IMR-90 (cell line): ENCODE results near the gene ZMYM1. TPM values are rescaled to one million over a fixed set of nuclear protein-coding genes. Genes with fewer than 3 reads are reported as not detected.

Experiments used
- ATAC-seq: fragments of 200-7000 bp; cut with Tn5 transposase; 2 replicates; pipeline ENCODE4 v1.9.1; 2020; ENCODE audit warnings: low read depth, mild to moderate bottlenecking, moderate library complexity
- BruUV-seq: library from RNA; stranded (reverse); fragments of 400-500 nt; replicated peaks from 2 replicates; lab custom pipeline; 2021; lab: Mats Ljungman, UMichigan
- CTCF ChIA-PET: fragments of 300-600 bp; formaldehyde crosslinking; extraction: SDS; loops from one replicate; lab custom pipeline; 2021; ENCODE audit warnings: antibody characterized with exemption; lab: Yijun Ruan, JAX
- POLR2A ChIA-PET: fragments of 300-600 bp; sonication (Branson Sonifier 250); formaldehyde crosslinking; loops from one replicate; lab custom pipeline; 2022; ENCODE audit warnings: antibody characterized with exemption; ENCODE audit not compliant: unreplicated experiment; lab: Charles Lee
- DNase-seq: peaks from one replicate; pipeline ENCODE4 v3.0.0; 2013
- H2AFZ ChIP-seq: replicated peaks from 2 replicates; pipeline ENCODE3; 2013; ENCODE audit warnings: low read length, mild to moderate bottlenecking; ENCODE audit not compliant: poor library complexity
- H2AK5ac ChIP-seq: 2 replicates; pipeline ENCODE4 v1.6.1; 2013; ENCODE audit warnings: low read depth, low read length, inconsistent platforms
- H2AK9ac ChIP-seq: replicated peaks from 2 replicates; pipeline ENCODE3; 2013; ENCODE audit warnings: mild to moderate bottlenecking, low read depth, low read length, moderate library complexity; ENCODE audit not compliant: poor library complexity
- H2BK120ac ChIP-seq: 2 replicates; pipeline ENCODE4 v1.6.1; 2013; ENCODE audit warnings: low read depth, low read length, inconsistent platforms
- H2BK15ac ChIP-seq: 3 replicates; pipeline ENCODE4 v1.6.1; 2013; ENCODE audit warnings: low read depth, low read length, inconsistent platforms
- H2BK20ac ChIP-seq: 2 replicates; pipeline ENCODE4 v1.6.1; 2013; ENCODE audit warnings: low read depth, mild to moderate bottlenecking, inconsistent platforms, low read length, moderate library complexity
- H2BK5ac ChIP-seq: 2 replicates; pipeline ENCODE4 v1.6.1; 2013; ENCODE audit warnings: mild to moderate bottlenecking, low read depth, low read length, inconsistent platforms; ENCODE audit not compliant: poor library complexity, severe bottlenecking
- H3K14ac ChIP-seq: replicated peaks from 2 replicates; pipeline ENCODE4 v1.6.1; 2013; ENCODE audit warnings: low read depth, low read length, inconsistent platforms
- H3K18ac ChIP-seq: 2 replicates; pipeline ENCODE4 v1.6.1; 2013; ENCODE audit warnings: low read depth, low read length, control low read depth
- H3K23ac ChIP-seq: 2 replicates; pipeline ENCODE4 v1.6.1; 2013; ENCODE audit warnings: low read depth, low read length, inconsistent platforms
- H3K27ac ChIP-seq: 2 replicates; pipeline ENCODE4 v1.5.1; 2013; ENCODE audit warnings: mild to moderate bottlenecking, control low read depth, low read length; ENCODE audit not compliant: insufficient read depth
- H3K27me3 ChIP-seq: 2 replicates; pipeline ENCODE4 v1.6.1; 2013; ENCODE audit warnings: low read length; ENCODE audit not compliant: control insufficient read depth, insufficient read depth
- H3K36me3 ChIP-seq: 2 replicates; pipeline ENCODE4 v1.6.1; 2013; ENCODE audit warnings: low read length, mixed read lengths; ENCODE audit not compliant: control insufficient read depth, insufficient read depth
- H3K4ac ChIP-seq: 2 replicates; pipeline ENCODE4 v1.6.1; 2013; ENCODE audit warnings: low read depth, low read length, inconsistent platforms
- H3K4me1 ChIP-seq: 2 replicates; pipeline ENCODE4 v1.6.1; 2013; ENCODE audit warnings: low read length, mixed read lengths; ENCODE audit not compliant: control insufficient read depth, insufficient read depth
- H3K4me2 ChIP-seq: 2 replicates; pipeline ENCODE4 v1.6.1; 2013; ENCODE audit warnings: low read depth, mild to moderate bottlenecking, control low read depth, low read length, moderate library complexity
- H3K4me3 ChIP-seq: 2 replicates; pipeline ENCODE4 v1.5.1; 2013; ENCODE audit warnings: low read depth, mild to moderate bottlenecking, control low read depth, low read length, moderate library complexity; ENCODE audit not compliant: insufficient read depth
- H3K56ac ChIP-seq: 2 replicates; pipeline ENCODE4 v1.6.1; 2013; ENCODE audit warnings: low read length, inconsistent platforms; ENCODE audit not compliant: insufficient read depth; ENCODE audit errors: extremely low read depth
- H3K79me1 ChIP-seq, 2 experiments: 2 replicates each; pipeline ENCODE4 v1.6.1; 2013; ENCODE audit warnings: low read length in 2 of 2, inconsistent platforms in 1 of 2, low read depth in 1 of 2
- H3K9ac ChIP-seq: 2 replicates; pipeline ENCODE4 v1.6.1; 2013; ENCODE audit warnings: low read depth, low read length, control low read depth
- H3K9me1 ChIP-seq: 2 replicates; pipeline ENCODE4 v1.6.1; 2013; ENCODE audit warnings: low read length, inconsistent platforms; ENCODE audit not compliant: insufficient read depth
- H3K9me3 ChIP-seq: 2 replicates; pipeline ENCODE4 v1.6.1; 2013; ENCODE audit warnings: low read length; ENCODE audit not compliant: control insufficient read depth, insufficient read depth
- H4K20me1 ChIP-seq: 2 replicates; pipeline ENCODE4 v1.6.1; 2013; ENCODE audit warnings: low read length, inconsistent platforms; ENCODE audit not compliant: insufficient read depth
- H4K5ac ChIP-seq: 2 replicates; pipeline ENCODE4 v1.6.1; 2013; ENCODE audit warnings: mild to moderate bottlenecking, low read depth, low read length, control low read depth
- H4K8ac ChIP-seq, 2 experiments: 2 replicates each; pipeline ENCODE4 v1.6.1; 2013; ENCODE audit warnings: low read depth in 2 of 2, low read length in 2 of 2, control low read depth in 1 of 2, inconsistent platforms in 1 of 2
- H4K91ac ChIP-seq: 2 replicates; pipeline ENCODE4 v1.6.1; 2013; ENCODE audit warnings: low read depth, low read length, inconsistent platforms; ENCODE audit not compliant: insufficient read depth
- CEBPB ChIP-seq: IDR thresholded peaks from 2 replicates; pipeline ENCODE4 v1.6.1; 2012; ENCODE audit warnings: low read depth, low read length, improper control_type of control experiment
- CHD1 ChIP-seq: IDR thresholded peaks from 2 replicates; pipeline ENCODE4 v1.6.1; 2012; ENCODE audit warnings: low read depth, low read length, improper control_type of control experiment
- ELK1 ChIP-seq: fragments of 150-350 bp; IDR thresholded peaks from 2 replicates; pipeline ENCODE4 v1.6.1; 2016; ENCODE audit warnings: low read depth, mild to moderate bottlenecking, low read length, moderate library complexity, borderline replicate concordance
- FOS ChIP-seq: fragments of 150-350 bp; IDR thresholded peaks from 2 replicates; pipeline ENCODE4 v1.6.1; 2016; ENCODE audit warnings: low read depth, low read length
- MXI1 ChIP-seq: IDR thresholded peaks from 2 replicates; pipeline ENCODE4 v1.6.1; 2012; ENCODE audit warnings: low read depth, mild to moderate bottlenecking, low read length, moderate library complexity, borderline replicate concordance
- POLR2A ChIP-seq: IDR thresholded peaks from 2 replicates; pipeline ENCODE4 v1.6.1; 2012; ENCODE audit warnings: mild to moderate bottlenecking, low read depth, low read length
- RCOR1 ChIP-seq: IDR thresholded peaks from 2 replicates; pipeline ENCODE4 v1.6.1; 2012; ENCODE audit warnings: mild to moderate bottlenecking, low read length, improper control_type of control experiment; ENCODE audit not compliant: insufficient replicate concordance
- RFX5 ChIP-seq: IDR thresholded peaks from 2 replicates; pipeline ENCODE4 v1.8.0; 2012; ENCODE audit warnings: low read depth, mild to moderate bottlenecking, low read length, moderate library complexity
- dilution Hi-C: fragments of 300-500 bp; cut with HindIII; formaldehyde crosslinking; loops from one replicate; pipeline ENCODE4 v1.14.3; 2018; ENCODE audit warnings: low sequenced_read_pairs; ENCODE audit not compliant: unreplicated experiment
- in situ Hi-C: fragments of 300-500 bp; cut with MboI; formaldehyde crosslinking; loops from 3 replicates; pipeline ENCODE4 v1.14.3; 2019; ENCODE audit warnings: low sequenced_read_pairs, inconsistent platforms, mixed read lengths
- intact Hi-C: fragments of 100-400 bp; cut with micrococcal nuclease; formaldehyde crosslinking; loops from 2 replicates; pipeline ENCODE4 v1.10.0; 2022
- polyA plus RNA-seq, 3 experiments: library from polyadenylated mRNA; depleted of rRNA; stranded (reverse); fragments of >200 nt; gene quantifications; 2 replicates each; pipeline ENCODE4 v1.2.3, GENCODE V29; 2012; ENCODE audit warnings: low replicate concordance in 1 of 3
- total RNA-seq: library from RNA; depleted of rRNA; stranded (reverse); fragments of >200 nt; gene quantifications from 2 replicates; pipeline ENCODE4 v1.2.3, GENCODE V29; 2012

The ZMYM1 gene
- total and polyA plus RNA-seq, 2 of the 4 experiments (the other 2 are of a cell fraction), result 7.2 to 33.9 TPM

- intact Hi-C loops (no loop called here), in situ Hi-C loops (no loop called here), dilution Hi-C loops (no loop called here)
- no peak overlapping the region for H4K91ac ChIP-seq
- H3K14ac ChIP-seq, result no peak overlapping the region
- no peak overlapping the region for H2AK5ac ChIP-seq
- H3K23ac ChIP-seq, result no peak overlapping the region
- H3K27ac ChIP-seq, result no peak overlapping the region
- H2BK5ac ChIP-seq, result no peak overlapping the region
- H4K8ac ChIP-seq, result no peak overlapping the region
- no peak overlapping the region for H4K5ac ChIP-seq
- H3K9ac ChIP-seq, result no peak overlapping the region
- no peak overlapping the region for H3K56ac ChIP-seq
- H3K27me3 ChIP-seq, result no peaks in the 10 kb centered on the region
- H3K4me1 ChIP-seq, result no peaks in the 10 kb centered on the region
- no peak overlapping the region for H2BK120ac ChIP-seq
- no peak overlapping the region for H3K18ac ChIP-seq
- H2AFZ ChIP-seq, result no peak overlapping the region
- no peak overlapping the region for H3K4me3 ChIP-seq
- H3K4me2 ChIP-seq, result no peak overlapping the region
- no peaks in the 10 kb centered on the region for H3K9me1 ChIP-seq
- no peak for ATAC-seq
- POLR2A ChIA-PET, result no interaction called here
- TF ChIP-seq RFX5 (no peak), CEBPB (no peak), MXI1 (no peak), ELK1 (no peak), CHD1 (no peak), POLR2A (no peak), FOS (no peak), RCOR1 (no peak)
- H2BK15ac ChIP-seq, result no peak overlapping the region
- no peaks in the 10 kb centered on the region for H3K79me1 ChIP-seq
- no peak overlapping the region for H2AK9ac ChIP-seq
- H4K20me1 ChIP-seq, result no peaks in the 10 kb centered on the region
- CTCF ChIA-PET, result no interaction called here
- no TSS peak for BruUV-seq
- H2BK20ac ChIP-seq, result no peak overlapping the region
- DNase-seq, result no peak
- no peak overlapping the region for H3K4ac ChIP-seq
- no peaks in the 10 kb centered on the region for H3K36me3 ChIP-seq
- no peaks in the 10 kb centered on the region for H3K9me3 ChIP-seq
These were observed 9.4 kb upstream of the ZMYM1 start for GRCh38 chr1:35069746-35070145.
